GM12878 (cell line): ENCODE data around the gene GPSM1. TPM values are rescaled to one million over a fixed set of nuclear protein-coding genes. Genes with fewer than 3 reads are reported as not detected.

ENCODE experiments used
- KLF5 ChIP-seq: fragments of 450-650 bp; IDR thresholded peaks from 2 replicates; pipeline ENCODE4 v1.6.1; 2014; ENCODE audit warnings: mild to moderate bottlenecking; ENCODE audit not compliant: partially characterized antibody
- MYC ChIP-seq: IDR thresholded peaks from 2 replicates; pipeline ENCODE4 v1.6.1; 2011; ENCODE audit warnings: mild to moderate bottlenecking, low read length, moderate library complexity, inconsistent platforms; ENCODE audit not compliant: insufficient read depth, insufficient replicate concordance, insufficient read length, severe bottlenecking
- NFYA ChIP-seq: IDR thresholded peaks from 2 replicates; pipeline ENCODE4 v1.6.1; 2011; ENCODE audit warnings: low read depth, mild to moderate bottlenecking, low read length, improper control_type of control experiment, borderline replicate concordance
- PAX8 ChIP-seq: fragments of 450-650 bp; IDR thresholded peaks from 2 replicates; pipeline ENCODE4 v1.6.1; 2017; ENCODE audit warnings: mild to moderate bottlenecking, moderate library complexity
- SMAD1 ChIP-seq: fragments of 450-650 bp; IDR thresholded peaks from 2 replicates; pipeline ENCODE4 v1.6.1; 2018; ENCODE audit warnings: mild to moderate bottlenecking, low read depth; ENCODE audit not compliant: partially characterized antibody
- SMARCA5 ChIP-seq: fragments of 450-650 bp; IDR thresholded peaks from 2 replicates; pipeline ENCODE4 v1.6.1; 2017; ENCODE audit warnings: mild to moderate bottlenecking
- SPI1 ChIP-seq: IDR thresholded peaks from 2 replicates; pipeline ENCODE4 v1.6.1; 2011; ENCODE audit warnings: low read depth, mild to moderate bottlenecking, low read length, moderate library complexity, borderline replicate concordance; ENCODE audit not compliant: insufficient read depth
- TAF1 ChIP-seq: IDR thresholded peaks from 2 replicates; pipeline ENCODE4 v1.6.1; 2011; ENCODE audit warnings: mild to moderate bottlenecking, low read depth, low read length, borderline replicate concordance
- TBL1XR1 ChIP-seq: IDR thresholded peaks from 2 replicates; pipeline ENCODE4 v1.6.1; 2012; ENCODE audit warnings: low read depth, low read length, improper control_type of control experiment
- ZBTB33 ChIP-seq: fragments of 450-650 bp; IDR thresholded peaks from 2 replicates; pipeline ENCODE4 v1.6.1; 2017; ENCODE audit warnings: mild to moderate bottlenecking
- ZNF217 ChIP-seq: fragments of 450-650 bp; IDR thresholded peaks from 2 replicates; pipeline ENCODE4 v1.6.1; 2017; ENCODE audit warnings: antibody characterized with exemption, mild to moderate bottlenecking
- polyA plus RNA-seq, 11 experiments: library from polyadenylated mRNA; depleted of rRNA in 4 of 11; unstranded in 6 of 11; stranded (reverse) in 5 of 11; fragments of >200 nt; fragmentation: Nextera tagmentation in 4 of 11; fragmentation: Illumina TruSeq in 1 of 11; extraction: Ambion mirVana in 4 of 11; extraction: Trizol in 1 of 11; gene quantifications; 1 replicate in 1 of 11; 2 replicates in 10 of 11; pipeline versions ENCODE4 v1.2.1 to v1.2.3, GENCODE V29; 2011 to 2016; ENCODE audit warnings: inconsistent platforms in 2 of 11, missing spikeins in 2 of 11, low read depth in 1 of 11
- total RNA-seq, 4 experiments: library from RNA; depleted of rRNA in 3 of 4; stranded (reverse); fragments of >200 nt in 3 of 4; fragmentation: Illumina TruSeq in 1 of 4; extraction: Trizol in 1 of 4; gene quantifications; 2 replicates each; pipeline versions ENCODE4 v1.2.1 to v1.2.3, GENCODE V29; 2013 to 2021
- TF ChIP-seq, protein P1 (sequence below): fragments of 450-650 bp; IDR thresholded peaks from 2 replicates; pipeline ENCODE4 v1.6.1; 2016; ENCODE audit warnings: mild to moderate bottlenecking, moderate library complexity, borderline replicate concordance
- TF ChIP-seq, protein P2 (sequence below): fragments of 450-650 bp; formaldehyde crosslinking; IDR thresholded peaks from 2 replicates; pipeline ENCODE4 v1.4.0; 2020; ENCODE audit warnings: mild to moderate bottlenecking, moderate library complexity
- TF ChIP-seq, protein P3 (sequence below): fragments of 450-650 bp; IDR thresholded peaks from 2 replicates; pipeline ENCODE4 v1.6.1; 2017; ENCODE audit warnings: antibody characterized with exemption, mild to moderate bottlenecking, moderate library complexity

GPSM1 gene
- total and polyA plus RNA-seq, 10 of the 15 experiments (the other 5 are each of a cell fraction or from before 2014, with no cell fraction given) = 0.04 to 0.10 (median 0.10) TPM; not detected in 7

- TF ChIP-seq NFYA (no peak), ZNF217 (no peak), SMARCA5 (peak; percentile 79), KLF5 (no peak), TBL1XR1 (peak; percentile 46; the same call in 1 of the 2 replicates), SPI1 (no peak), TAF1 (peak; percentile 66; the same call in 1 of the 2 replicates), PAX8 (no peak), MYC (peak; percentile 88), ZBTB33 (peak; percentile 91), SMAD1 (no peak)
- TF ChIP-seq, protein P1, sequence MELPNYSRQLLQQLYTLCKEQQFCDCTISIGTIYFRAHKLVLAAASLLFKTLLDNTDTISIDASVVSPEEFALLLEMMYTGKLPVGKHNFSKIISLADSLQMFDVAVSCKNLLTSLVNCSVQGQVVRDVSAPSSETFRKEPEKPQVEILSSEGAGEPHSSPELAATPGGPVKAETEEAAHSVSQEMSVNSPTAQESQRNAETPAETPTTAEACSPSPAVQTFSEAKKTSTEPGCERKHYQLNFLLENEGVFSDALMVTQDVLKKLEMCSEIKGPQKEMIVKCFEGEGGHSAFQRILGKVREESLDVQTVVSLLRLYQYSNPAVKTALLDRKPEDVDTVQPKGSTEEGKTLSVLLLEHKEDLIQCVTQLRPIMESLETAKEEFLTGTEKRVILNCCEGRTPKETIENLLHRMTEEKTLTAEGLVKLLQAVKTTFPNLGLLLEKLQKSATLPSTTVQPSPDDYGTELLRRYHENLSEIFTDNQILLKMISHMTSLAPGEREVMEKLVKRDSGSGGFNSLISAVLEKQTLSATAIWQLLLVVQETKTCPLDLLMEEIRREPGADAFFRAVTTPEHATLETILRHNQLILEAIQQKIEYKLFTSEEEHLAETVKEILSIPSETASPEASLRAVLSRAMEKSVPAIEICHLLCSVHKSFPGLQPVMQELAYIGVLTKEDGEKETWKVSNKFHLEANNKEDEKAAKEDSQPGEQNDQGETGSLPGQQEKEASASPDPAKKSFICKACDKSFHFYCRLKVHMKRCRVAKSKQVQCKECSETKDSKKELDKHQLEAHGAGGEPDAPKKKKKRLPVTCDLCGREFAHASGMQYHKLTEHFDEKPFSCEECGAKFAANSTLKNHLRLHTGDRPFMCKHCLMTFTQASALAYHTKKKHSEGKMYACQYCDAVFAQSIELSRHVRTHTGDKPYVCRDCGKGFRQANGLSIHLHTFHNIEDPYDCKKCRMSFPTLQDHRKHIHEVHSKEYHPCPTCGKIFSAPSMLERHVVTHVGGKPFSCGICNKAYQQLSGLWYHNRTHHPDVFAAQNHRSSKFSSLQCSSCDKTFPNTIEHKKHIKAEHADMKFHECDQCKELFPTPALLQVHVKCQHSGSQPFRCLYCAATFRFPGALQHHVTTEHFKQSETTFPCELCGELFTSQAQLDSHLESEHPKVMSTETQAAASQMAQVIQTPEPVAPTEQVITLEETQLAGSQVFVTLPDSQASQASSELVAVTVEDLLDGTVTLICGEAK = no peak
- TF ChIP-seq, protein P2, sequence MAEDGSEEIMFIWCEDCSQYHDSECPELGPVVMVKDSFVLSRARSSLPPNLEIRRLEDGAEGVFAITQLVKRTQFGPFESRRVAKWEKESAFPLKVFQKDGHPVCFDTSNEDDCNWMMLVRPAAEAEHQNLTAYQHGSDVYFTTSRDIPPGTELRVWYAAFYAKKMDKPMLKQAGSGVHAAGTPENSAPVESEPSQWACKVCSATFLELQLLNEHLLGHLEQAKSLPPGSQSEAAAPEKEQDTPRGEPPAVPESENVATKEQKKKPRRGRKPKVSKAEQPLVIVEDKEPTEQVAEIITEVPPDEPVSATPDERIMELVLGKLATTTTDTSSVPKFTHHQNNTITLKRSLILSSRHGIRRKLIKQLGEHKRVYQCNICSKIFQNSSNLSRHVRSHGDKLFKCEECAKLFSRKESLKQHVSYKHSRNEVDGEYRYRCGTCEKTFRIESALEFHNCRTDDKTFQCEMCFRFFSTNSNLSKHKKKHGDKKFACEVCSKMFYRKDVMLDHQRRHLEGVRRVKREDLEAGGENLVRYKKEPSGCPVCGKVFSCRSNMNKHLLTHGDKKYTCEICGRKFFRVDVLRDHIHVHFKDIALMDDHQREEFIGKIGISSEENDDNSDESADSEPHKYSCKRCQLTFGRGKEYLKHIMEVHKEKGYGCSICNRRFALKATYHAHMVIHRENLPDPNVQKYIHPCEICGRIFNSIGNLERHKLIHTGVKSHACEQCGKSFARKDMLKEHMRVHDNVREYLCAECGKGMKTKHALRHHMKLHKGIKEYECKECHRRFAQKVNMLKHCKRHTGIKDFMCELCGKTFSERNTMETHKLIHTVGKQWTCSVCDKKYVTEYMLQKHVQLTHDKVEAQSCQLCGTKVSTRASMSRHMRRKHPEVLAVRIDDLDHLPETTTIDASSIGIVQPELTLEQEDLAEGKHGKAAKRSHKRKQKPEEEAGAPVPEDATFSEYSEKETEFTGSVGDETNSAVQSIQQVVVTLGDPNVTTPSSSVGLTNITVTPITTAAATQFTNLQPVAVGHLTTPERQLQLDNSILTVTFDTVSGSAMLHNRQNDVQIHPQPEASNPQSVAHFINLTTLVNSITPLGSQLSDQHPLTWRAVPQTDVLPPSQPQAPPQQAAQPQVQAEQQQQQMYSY (CRISPR knock-in tag) = no peak
- TF ChIP-seq, protein P3, sequence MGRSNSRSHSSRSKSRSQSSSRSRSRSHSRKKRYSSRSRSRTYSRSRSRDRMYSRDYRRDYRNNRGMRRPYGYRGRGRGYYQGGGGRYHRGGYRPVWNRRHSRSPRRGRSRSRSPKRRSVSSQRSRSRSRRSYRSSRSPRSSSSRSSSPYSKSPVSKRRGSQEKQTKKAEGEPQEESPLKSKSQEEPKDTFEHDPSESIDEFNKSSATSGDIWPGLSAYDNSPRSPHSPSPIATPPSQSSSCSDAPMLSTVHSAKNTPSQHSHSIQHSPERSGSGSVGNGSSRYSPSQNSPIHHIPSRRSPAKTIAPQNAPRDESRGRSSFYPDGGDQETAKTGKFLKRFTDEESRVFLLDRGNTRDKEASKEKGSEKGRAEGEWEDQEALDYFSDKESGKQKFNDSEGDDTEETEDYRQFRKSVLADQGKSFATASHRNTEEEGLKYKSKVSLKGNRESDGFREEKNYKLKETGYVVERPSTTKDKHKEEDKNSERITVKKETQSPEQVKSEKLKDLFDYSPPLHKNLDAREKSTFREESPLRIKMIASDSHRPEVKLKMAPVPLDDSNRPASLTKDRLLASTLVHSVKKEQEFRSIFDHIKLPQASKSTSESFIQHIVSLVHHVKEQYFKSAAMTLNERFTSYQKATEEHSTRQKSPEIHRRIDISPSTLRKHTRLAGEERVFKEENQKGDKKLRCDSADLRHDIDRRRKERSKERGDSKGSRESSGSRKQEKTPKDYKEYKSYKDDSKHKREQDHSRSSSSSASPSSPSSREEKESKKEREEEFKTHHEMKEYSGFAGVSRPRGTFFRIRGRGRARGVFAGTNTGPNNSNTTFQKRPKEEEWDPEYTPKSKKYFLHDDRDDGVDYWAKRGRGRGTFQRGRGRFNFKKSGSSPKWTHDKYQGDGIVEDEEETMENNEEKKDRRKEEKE = 0 out of 2 replicates have a peak, but pooled peaks have one; percentile 65
Measured at GRCh38 chr9:136363106-136363948, 36.0 kb downstream of the GPSM1 start, which contains the start of gene DNLZ (continued).
